Nephron (organoid): ENCODE data around the gene RPL15.

Experiments
- H3K27ac Mint-ChIP-seq, 3 experiments: 2 replicates each; pipeline ENCODE4 v1.8.0; 2020; ENCODE audit warnings: mixed read lengths in 3 of 3, mild to moderate bottlenecking in 2 of 3, moderate library complexity in 1 of 3
- H3K27me3 Mint-ChIP-seq: 2 replicates; pipeline ENCODE4 v1.8.0; 2021; ENCODE audit warnings: low read depth, mild to moderate bottlenecking, moderate library complexity, mixed read lengths
- H3K36me3 Mint-ChIP-seq: 2 replicates; pipeline ENCODE4 v1.8.0; 2020; ENCODE audit warnings: low read depth, mixed read lengths
- H3K4me1 Mint-ChIP-seq: 2 replicates; pipeline ENCODE4 v1.8.0; 2020; ENCODE audit warnings: mixed read lengths
- H3K4me3 Mint-ChIP-seq, 3 experiments: 2 replicates each; pipeline ENCODE4 v1.8.0; 2020; ENCODE audit warnings: mild to moderate bottlenecking in 3 of 3, mixed read lengths in 3 of 3, moderate library complexity in 2 of 3
- H3K9me3 Mint-ChIP-seq: 2 replicates; pipeline ENCODE4 v1.8.0; 2020; ENCODE audit warnings: mixed read lengths
- TF ChIP-seq, protein P1 (sequence below), 3 experiments: fragments of 200-600 bp; sonication (generic); IDR thresholded peaks; one replicate each; pipeline ENCODE4 v1.5.0; 2021; ENCODE audit warnings: antibody characterized with exemption in 3 of 3; ENCODE audit not compliant: unreplicated experiment in 3 of 3

Gene RPL15

DNA sequence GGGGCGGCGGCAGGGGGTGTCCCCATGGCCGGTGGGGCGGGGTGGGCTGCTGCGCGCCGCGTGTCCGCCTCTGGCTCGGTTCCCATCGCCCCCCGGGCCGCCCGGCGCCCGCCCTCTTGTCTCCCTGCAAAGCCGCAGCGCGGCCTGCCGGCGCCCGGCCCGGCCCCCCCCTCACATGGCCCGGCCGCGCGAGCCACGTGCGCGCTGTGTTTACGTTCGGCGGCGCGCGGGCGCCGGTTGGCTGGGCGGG, 28.7 kb downstream of the RPL15 start:
- TF ChIP-seq, protein P1, sequence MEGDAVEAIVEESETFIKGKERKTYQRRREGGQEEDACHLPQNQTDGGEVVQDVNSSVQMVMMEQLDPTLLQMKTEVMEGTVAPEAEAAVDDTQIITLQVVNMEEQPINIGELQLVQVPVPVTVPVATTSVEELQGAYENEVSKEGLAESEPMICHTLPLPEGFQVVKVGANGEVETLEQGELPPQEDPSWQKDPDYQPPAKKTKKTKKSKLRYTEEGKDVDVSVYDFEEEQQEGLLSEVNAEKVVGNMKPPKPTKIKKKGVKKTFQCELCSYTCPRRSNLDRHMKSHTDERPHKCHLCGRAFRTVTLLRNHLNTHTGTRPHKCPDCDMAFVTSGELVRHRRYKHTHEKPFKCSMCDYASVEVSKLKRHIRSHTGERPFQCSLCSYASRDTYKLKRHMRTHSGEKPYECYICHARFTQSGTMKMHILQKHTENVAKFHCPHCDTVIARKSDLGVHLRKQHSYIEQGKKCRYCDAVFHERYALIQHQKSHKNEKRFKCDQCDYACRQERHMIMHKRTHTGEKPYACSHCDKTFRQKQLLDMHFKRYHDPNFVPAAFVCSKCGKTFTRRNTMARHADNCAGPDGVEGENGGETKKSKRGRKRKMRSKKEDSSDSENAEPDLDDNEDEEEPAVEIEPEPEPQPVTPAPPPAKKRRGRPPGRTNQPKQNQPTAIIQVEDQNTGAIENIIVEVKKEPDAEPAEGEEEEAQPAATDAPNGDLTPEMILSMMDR (IDR thresholded peaks at IDR 0.05; ENCODE audit: unreplicated experiment in 3 of 3): no peak
- H3K36me3 Mint-ChIP-seq: no peaks in the 10 kb centered on the region
- no peaks in the 10 kb centered on the region for H3K9me3 Mint-ChIP-seq
- H3K4me3 Mint-ChIP-seq: peak overlapping the region; percentile 65 to 71 (median 67)
- H3K27me3 Mint-ChIP-seq: peaks cover 7% of the 10 kb centered on the region
- H3K27ac Mint-ChIP-seq: no peak overlapping the region
- peaks cover 31% of the 10 kb centered on the region for H3K4me1 Mint-ChIP-seq

DNA sequence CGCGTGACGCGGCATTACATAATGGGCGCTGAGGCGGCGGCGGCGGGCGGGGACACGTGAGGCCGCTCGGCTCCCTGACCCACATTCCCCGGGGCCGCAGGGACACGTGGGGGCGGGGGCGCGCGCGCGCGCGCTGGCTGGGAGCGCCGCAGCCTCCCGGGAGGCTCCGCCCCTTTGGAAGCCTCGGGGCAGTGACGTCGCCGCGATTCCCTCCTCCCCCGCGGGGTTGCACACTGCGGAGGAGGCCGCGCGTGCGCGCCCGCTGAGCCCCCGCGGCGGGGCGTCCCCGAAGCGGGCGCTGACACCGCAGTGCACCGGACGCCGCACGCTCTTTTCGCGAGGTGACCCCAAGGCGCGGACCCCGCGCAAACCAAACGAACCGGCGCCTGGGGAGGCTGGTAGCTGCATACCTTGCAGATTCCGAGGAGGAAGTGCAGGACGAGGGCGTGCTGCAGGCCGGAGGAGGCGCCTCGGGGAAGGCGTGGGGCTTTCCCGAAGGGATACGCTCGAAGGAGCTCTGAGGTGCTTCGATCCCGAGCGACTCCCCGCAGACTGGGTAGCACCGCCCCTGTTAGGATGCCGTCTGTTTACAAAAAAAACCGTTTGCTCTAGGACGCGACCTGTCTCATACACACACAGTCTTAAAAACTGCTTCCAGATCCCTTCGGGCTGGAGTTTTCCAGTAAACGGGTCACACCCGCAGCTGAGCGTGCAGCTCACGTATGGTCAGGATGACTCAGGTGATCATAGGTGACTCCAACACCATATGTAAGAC, 29.2 kb downstream of the RPL15 start:
- H3K4me3 Mint-ChIP-seq: peak overlapping the region; percentile 74 to 85 (median 83)
- peaks cover 31% of the 10 kb centered on the region for H3K4me1 Mint-ChIP-seq
- H3K9me3 Mint-ChIP-seq: no peaks in the 10 kb centered on the region
- no peaks in the 10 kb centered on the region for H3K36me3 Mint-ChIP-seq
- peak overlapping the region in 2 of 3 experiments; percentile 90 to 91 for H3K27ac Mint-ChIP-seq
- TF ChIP-seq, protein P1 (IDR thresholded peaks at IDR 0.05; ENCODE audit: unreplicated experiment in 3 of 3): no peak
- peaks cover 7% of the 10 kb centered on the region for H3K27me3 Mint-ChIP-seq

GRCh38 chr3:23948761-23949160, 31.8 kb downstream of the RPL15 start:
- Mint-ChIP-seq H3K9me3 (no peaks in the 10 kb centered on the region), H3K27me3 (no peaks in the 10 kb centered on the region), H3K4me3 (no peak overlapping the region), H3K4me1 (peaks cover 39% of the 10 kb centered on the region), H3K36me3 (peaks cover 5% of the 10 kb centered on the region), H3K27ac (no peak overlapping the region)
- TF ChIP-seq, protein P1 (IDR thresholded peaks at IDR 0.05; ENCODE audit: unreplicated experiment in 3 of 3): no peak

DNA sequence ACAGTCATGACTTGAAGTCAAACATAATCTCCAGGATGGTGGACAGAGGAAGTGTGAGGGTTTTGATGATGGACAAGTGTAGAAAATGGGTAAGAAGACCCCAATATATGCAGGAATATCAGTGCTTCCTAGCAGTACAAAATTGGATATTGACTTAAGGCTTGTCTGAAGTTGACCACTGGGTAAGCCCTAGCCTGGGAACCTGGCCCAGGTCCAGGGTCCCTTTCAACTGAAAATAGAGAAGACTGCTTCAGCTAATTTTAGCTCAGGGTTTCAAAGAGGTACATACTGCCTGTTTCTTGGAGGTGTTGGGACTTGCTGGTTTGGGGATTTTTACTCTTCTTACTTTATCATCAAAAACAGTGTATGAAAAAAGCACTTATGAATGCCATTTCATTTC, 32.9 kb downstream of the RPL15 start:
- Mint-ChIP-seq H3K9me3 (no peaks in the 10 kb centered on the region), H3K36me3 (peaks cover 9% of the 10 kb centered on the region), H3K4me3 (no peak overlapping the region), H3K4me1 (peaks cover 31% of the 10 kb centered on the region), H3K27me3 (no peaks in the 10 kb centered on the region), H3K27ac (no peak overlapping the region)
- TF ChIP-seq, protein P1 (IDR thresholded peaks at IDR 0.05; ENCODE audit: unreplicated experiment in 3 of 3): no peak

DNA sequence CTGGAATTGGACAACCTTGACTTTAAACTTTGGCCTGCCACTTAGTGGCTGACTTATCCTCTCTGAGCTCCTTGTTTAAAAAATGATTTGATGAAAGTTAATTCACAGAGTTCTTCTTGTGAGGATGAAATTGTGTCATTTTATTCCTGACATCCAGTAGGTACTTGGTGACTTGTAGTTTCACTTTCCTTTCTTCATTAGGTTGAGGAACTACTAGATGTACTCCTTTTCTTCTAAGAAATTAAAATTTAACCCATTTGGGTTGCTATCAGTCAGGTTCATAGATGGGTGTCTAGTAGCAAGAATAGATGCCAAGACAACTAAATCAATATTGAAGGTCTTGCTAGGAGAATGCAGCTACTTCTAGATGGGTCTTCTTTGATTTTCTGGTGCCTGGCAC, 33.4 kb downstream of the RPL15 start:
- Mint-ChIP-seq H3K9me3 (no peaks in the 10 kb centered on the region), H3K27me3 (no peaks in the 10 kb centered on the region), H3K27ac (no peak overlapping the region), H3K4me3 (peak overlapping the region in 1 of 3 experiments; percentile 37), H3K36me3 (peaks cover 14% of the 10 kb centered on the region), H3K4me1 (peaks cover 31% of the 10 kb centered on the region)
- TF ChIP-seq, protein P1 (IDR thresholded peaks at IDR 0.05; ENCODE audit: unreplicated experiment in 3 of 3): no peak

- Mint-ChIP-seq H3K4me3 (no peak overlapping the region), H3K4me1 (peaks cover 26% of the 10 kb centered on the region), H3K27ac (no peak overlapping the region), H3K36me3 (peaks cover 33% of the 10 kb centered on the region), H3K27me3 (no peaks in the 10 kb centered on the region), H3K9me3 (no peaks in the 10 kb centered on the region)
- TF ChIP-seq, protein P1 (IDR thresholded peaks at IDR 0.05; ENCODE audit: unreplicated experiment in 3 of 3): no peak
Measured at GRCh38 chr3:23952646-23953045, 35.7 kb downstream of the RPL15 start.
